NCI-H510A (cell line): ENCODE measurements around the gene WFIKKN2.
"Not testable (repeated sequence)": the region's sequence is repeated elsewhere in the genome, so short reads cannot be mapped to it uniquely, and the experiment has no call there.

Experiments used
- DNase-seq: peaks from one replicate; lab custom pipeline; 2025; lab: John Stamatoyannopoulos, UW

Gene WFIKKN2

GRCh38 chr17:50835301-50836234 is at the start of gene WFIKKN2:
Gene WFIKKN2, plus strand, starts transcription at chr17:50835586. Its CDS starts 352 bp downstream, at chr17:50835938.
- no peak for DNase-seq

- DNase-seq: no peak
Measured at GRCh38 chr17:50785946-50786570, 49.3 kb upstream of the WFIKKN2 start.

- DNase-seq: peak; percentile 83
Measured at GRCh38 chr17:50787106-50787505, 48.3 kb upstream of the WFIKKN2 start.

GRCh38 chr17:50790618-50791017 is 44.8 kb upstream of the WFIKKN2 start:
- DNase-seq: no peak

- no peak for DNase-seq
Measured at GRCh38 chr17:50792132-50792531, 43.3 kb upstream of the WFIKKN2 start.

GRCh38 chr17:50793007-50793406 is 42.4 kb upstream of the WFIKKN2 start:
- no peak for DNase-seq

- no peak for DNase-seq
Measured at GRCh38 chr17:50794361-50794760, 41.0 kb upstream of the WFIKKN2 start.

GRCh38 chr17:50797135-50797810 is 38.1 kb upstream of the WFIKKN2 start:
- DNase-seq: no peak

- no peak for DNase-seq
Measured at GRCh38 chr17:50798424-50799288, 36.7 kb upstream of the WFIKKN2 start.

GRCh38 chr17:50799582-50799981 is 35.8 kb upstream of the WFIKKN2 start:
- DNase-seq: no peak

- no peak for DNase-seq
Measured at GRCh38 chr17:50800196-50800700, 35.1 kb upstream of the WFIKKN2 start.

- DNase-seq: no peak
Measured at GRCh38 chr17:50802609-50803571, 32.5 kb upstream of the WFIKKN2 start.

GRCh38 chr17:50803676-50804075 is 31.7 kb upstream of the WFIKKN2 start:
- DNase-seq: no peak

GRCh38 chr17:50804749-50805475 is 30.5 kb upstream of the WFIKKN2 start:
- DNase-seq: not testable (repeated sequence)

GRCh38 chr17:50805486-50805885 is 29.9 kb upstream of the WFIKKN2 start:
- DNase-seq: no peak

- DNase-seq: no peak
Measured at GRCh38 chr17:50806141-50806643, 29.2 kb upstream of the WFIKKN2 start.

- no peak for DNase-seq
Measured at GRCh38 chr17:50807009-50807408, 28.4 kb upstream of the WFIKKN2 start.

- no peak for DNase-seq
Measured at GRCh38 chr17:50807675-50808074, 27.7 kb upstream of the WFIKKN2 start.

- DNase-seq: no peak
Measured at GRCh38 chr17:50808413-50808812, 27.0 kb upstream of the WFIKKN2 start.
